ENCODE data around the gene HDLBP. TPM values are rescaled to one million over a fixed set of nuclear protein-coding genes. Genes with fewer than 3 reads are reported as not detected.

Gene HDLBP
- polyA plus RNA-seq, 4 donors: 311 to 400 (median 321) TPM

GRCh38 chr2:241183221-241183620, 132.3 kb downstream of the HDLBP start:
- no peak for DNase-seq (ENCODE audit: low read depth in 4 of 4, low spot score in 3 of 4)

GRCh38 chr2:241182531-241183133, 132.8 kb downstream of the HDLBP start:
- DNase-seq (ENCODE audit: low read depth in 4 of 4, low spot score in 3 of 4): no peak

- DNase-seq (ENCODE audit: low read depth in 4 of 4, low spot score in 3 of 4): no peak
Measured at GRCh38 chr2:241182126-241182525, 133.3 kb downstream of the HDLBP start.

GRCh38 chr2:241180495-241180894, 135.0 kb downstream of the HDLBP start:
- no peak for DNase-seq (ENCODE audit: low read depth in 4 of 4, low spot score in 3 of 4)

GRCh38 chr2:241179899-241180298, 135.6 kb downstream of the HDLBP start:
- no peak for DNase-seq (ENCODE audit: low read depth in 4 of 4, low spot score in 3 of 4)

- DNase-seq (ENCODE audit: low read depth in 4 of 4, low spot score in 3 of 4): no peak
Measured at GRCh38 chr2:241178961-241179360, 136.5 kb downstream of the HDLBP start.

- DNase-seq (ENCODE audit: low read depth in 4 of 4, low spot score in 3 of 4): no peak
Measured at GRCh38 chr2:241177526-241178334, 137.7 kb downstream of the HDLBP start.

Other genes with a start within 250 kb of the HDLBP start
- gene MTERF4, start 213.4 kb downstream of the HDLBP start, polyA plus RNA-seq (ENCODE audit: insufficient read length in 4 of 4): 10 to 100 TPM; 54.9 to 68.0 (median 63.4) TPM
- gene PASK, start 166.2 kb downstream of the HDLBP start, polyA plus RNA-seq (ENCODE audit: insufficient read length in 4 of 4): 10 to 100 TPM; 14.9 to 19.8 (median 15.7) TPM
- gene PPP1R7, start 165.2 kb downstream of the HDLBP start, polyA plus RNA-seq (ENCODE audit: insufficient read length in 4 of 4): 10 to 100 TPM; 80.5 to 85.9 (median 85.0) TPM
- 1 to 10 TPM; 1.1 to 2.6 (median 2.0) TPM for gene ANO7, start 127.0 kb downstream of the HDLBP start, polyA plus RNA-seq (ENCODE audit: insufficient read length in 4 of 4)
- gene SEPTIN2, start 253 bp upstream of the HDLBP start, polyA plus RNA-seq (ENCODE audit: insufficient read length in 4 of 4): 100 to 1,000 TPM; 539 to 647 (median 628) TPM
- gene FARP2, start 40.6 kb upstream of the HDLBP start, polyA plus RNA-seq (ENCODE audit: insufficient read length in 4 of 4): 10 to 100 TPM; 52.9 to 58.1 (median 54.9) TPM
- gene STK25, start 192.9 kb upstream of the HDLBP start, polyA plus RNA-seq (ENCODE audit: insufficient read length in 4 of 4): 100 to 1,000 TPM; 176 to 209 (median 195) TPM
- 10 to 100 TPM; 19.7 to 32.1 (median 24.2) TPM for gene BOK, start 243.1 kb upstream of the HDLBP start, polyA plus RNA-seq (ENCODE audit: insufficient read length in 4 of 4)

Data from right renal pelvis (tissue), 4 donors.